ENCODE results near the gene TNFRSF25.

The TNFRSF25 gene

DNA sequence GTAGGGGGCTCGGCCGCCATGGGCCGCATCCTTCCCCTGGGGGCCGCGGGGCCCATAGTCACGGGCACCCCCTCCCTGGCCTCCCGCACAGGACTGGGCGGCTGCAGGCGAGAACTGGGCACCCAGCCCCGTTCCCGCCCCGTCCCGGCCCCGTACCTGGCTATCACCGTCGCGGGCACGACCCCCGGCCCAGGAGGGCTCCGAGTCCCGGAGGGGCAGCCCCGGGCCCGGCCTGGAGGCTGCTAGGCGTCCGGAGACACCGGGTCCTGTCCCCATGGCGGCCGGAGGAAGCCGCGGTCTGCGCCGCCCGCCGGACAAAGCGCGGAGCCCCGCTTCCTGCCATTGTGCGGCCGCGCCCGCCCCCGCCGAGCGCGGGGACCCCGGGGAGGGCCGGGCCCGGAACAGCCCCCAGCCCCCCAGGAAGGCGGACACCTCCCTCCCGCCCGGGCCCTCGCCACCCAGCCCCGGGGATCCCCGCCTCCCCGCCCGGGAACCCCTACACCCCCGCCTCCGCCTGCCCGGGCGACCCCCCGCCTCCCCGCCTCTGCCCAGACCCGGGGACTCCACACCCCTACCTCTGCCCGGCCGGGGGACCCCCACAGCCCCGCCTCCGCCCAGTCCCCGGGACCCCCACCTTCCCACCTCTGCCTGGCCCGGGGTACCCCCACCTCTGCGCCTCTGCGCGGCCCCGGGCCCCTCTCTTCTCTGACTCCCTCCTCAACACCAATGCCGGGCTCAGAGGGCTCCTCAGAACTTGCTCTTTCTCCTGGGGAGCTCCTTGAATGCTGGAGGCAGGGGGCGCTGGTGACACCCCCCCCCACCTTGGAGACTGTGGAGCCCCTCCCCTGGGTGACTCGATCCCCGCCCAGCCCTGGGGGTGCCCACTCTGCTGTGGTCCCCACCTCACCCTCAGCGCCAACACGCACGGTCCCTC lies 19.5 kb upstream of the TNFRSF25 start:
- no peak for DNase-seq

DNA sequence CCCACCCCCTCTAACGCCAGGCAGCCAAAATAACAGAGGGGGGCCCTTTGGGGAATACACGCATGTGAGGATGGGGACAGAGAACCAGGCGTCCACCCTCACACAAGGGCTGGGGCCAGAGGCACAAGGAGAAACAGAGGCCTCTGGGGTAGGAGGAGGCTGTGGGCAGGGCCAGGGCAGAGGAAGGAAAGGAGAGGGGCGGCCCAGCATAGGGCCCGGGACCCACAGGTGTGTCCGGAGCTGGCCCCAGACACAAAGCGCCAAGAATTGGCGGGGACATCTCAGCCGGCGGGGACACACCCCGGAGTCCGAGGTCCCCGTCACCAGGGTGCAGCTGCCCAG lies 18.8 kb upstream of the TNFRSF25 start:
- no peak for DNase-seq

DNA sequence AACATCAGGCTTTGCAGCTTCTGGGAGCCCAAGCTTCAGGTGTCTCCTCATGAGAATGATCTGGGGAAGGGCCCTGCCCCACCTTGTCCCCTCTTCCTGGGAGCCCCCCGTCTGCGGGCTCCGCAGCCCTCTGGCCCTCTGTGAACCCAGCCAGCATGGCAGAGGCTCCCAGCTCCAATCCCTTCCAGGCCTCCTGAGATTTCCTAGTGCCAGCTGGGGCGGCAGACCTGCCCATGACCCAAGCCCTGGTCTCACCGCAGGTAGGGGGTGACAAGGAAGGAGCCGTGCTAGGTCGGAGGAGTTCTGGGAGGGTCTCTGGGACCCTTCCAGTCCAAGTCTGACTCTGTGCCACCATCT lies 17.8 kb upstream of the TNFRSF25 start:
- no peak for DNase-seq

DNA sequence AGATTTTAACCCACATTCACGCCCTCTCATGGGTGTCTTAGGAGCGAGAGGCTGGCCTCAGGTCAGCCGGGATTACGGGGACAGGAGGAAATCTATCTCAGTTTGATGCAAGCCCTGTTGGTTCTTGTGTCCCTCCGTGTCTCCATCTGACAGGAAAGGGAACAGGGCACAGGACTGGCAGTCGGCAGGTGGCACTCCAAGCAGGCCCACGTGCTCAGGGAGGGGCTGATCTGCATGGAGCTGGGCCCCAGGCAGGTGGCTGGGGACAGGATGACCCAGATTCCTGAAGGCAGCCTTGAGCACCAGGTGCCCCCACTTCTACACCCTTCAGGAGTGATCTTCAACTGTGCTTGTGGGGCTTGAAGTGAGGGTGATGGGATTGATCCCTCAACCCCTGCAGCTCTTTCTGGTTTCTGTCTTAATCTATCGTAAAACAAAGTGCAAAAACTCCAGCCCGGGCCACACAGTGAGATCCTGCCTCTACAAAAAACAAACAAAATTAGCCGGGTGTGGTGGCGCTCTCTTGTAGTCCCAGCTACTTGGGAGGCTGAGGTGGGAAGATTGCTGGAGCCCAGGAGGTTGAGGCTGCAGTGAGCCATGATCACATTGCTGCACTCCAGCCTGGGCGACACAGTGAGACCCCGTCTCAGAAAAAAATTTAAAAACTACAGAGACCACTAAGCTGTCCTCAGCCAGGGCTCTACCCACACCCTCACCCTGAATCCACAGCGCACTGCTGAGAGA lies 17.2 kb upstream of the TNFRSF25 start:
- no peak for DNase-seq

DNA sequence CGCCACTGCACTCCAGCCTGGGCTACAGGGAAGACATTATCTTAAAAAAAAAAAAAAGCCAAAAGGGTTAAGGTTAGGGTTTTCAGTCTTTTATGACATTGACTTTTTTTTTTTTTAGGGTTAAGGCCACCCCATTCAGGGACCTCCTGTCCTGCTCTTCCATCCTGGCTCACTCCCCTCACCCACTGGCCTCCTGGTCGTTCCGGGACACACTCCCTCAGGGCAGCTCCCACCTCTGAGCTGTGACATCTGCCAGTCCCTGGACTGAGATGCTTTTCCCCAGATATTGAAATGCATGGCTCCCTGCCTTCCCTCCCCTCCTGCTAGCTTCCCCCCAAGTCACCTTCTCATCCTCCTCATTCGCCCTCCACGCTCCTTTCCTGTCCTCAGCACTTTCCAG lies 15.8 kb upstream of the TNFRSF25 start:
- no peak for DNase-seq

DNA sequence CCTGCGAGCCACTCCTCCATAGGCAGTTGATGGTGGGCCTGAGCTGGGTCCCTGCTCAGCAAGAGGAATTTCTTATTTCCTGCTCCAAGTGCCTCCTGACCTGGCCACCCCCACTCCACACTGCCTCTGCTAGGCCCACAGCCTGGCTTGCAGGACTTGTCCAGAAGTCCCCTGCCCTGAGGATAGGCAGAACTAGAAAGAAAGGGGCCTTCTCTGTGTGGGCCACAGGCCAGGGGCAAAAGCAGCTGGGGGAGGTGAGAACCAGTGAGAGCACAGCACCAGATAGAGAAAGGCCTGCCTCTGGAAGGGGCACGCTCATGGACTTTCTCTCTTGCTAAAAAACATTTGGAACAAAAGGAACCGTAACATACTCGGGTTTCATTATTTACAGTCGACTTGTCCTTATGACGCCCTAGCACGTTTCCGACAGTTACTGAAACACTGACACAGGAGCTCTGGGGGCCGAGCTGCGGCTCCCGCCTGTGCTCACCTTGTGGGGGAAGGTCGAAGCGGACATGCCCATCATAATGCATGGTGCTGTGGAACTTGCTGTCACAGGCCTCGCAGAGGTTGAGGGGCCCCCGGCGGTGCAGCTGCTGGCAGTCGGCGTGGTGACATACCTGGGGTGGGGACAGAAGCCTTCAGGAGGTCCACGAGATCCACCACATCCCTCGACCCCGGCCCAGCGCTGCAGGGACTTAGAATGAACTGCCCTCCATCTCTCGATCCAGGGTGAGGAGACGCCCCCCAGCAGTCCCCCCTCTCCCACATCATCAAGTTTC lies 11.3 kb upstream of the TNFRSF25 start:
- DNase-seq: no peak

DNA sequence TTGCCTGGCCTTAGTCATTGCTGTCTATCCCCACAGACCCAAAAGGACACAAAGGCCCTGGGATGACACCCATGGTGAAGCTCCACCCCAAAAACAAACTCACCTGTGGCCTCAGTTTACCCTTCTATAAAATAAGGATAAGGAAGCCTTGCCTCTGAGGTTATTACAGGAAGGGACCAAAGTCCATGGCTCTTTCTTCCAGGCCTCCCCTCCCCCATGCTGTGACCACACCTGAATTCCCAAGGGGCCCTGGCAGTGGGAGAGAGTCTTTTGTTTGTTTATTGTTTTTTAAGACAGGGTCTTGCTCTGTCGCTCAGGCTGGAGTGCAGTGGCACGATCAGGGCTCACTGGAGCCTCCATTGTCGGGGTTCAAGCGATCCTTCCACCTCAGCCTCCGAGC lies 10.5 kb upstream of the TNFRSF25 start:
- DNase-seq: no peak

DNA sequence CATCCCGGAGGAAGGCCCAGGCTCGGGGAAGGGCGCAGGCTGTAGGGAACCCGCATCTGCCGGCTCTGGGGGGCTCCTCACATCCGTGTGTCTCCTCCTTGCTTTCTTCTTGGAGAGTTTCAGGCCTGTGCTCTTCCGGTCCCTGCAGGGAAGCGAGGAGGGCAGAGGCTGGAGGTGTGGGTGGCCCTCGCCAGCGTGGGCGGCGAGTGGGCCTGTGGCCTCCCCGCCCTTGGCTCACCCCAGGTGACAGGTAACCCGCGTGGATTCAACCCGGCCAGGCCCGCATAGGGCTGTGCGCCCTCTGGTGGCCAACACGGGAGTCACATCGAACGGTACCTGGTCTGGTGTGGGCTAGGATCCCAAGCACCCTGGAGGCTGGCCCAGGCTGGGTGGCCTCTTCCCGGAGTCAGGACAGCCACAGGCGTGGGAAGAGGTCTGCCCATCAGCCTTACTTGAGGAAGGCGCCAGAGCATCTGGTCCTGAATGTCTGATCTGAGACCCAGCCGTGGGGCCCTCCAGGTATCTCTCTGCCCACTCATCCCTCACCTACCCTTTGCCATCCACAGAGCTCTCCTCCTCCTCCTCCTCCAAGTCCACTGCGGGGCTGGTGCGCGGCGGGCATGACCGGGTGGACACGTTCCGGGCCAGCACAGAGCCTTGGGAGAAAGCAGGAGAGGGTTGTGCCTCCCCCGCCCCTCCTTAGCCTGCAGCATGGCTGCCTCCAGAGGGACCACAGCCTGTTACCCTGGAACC lies 9.6 kb upstream of the TNFRSF25 start:
- DNase-seq: peak; percentile 86

DNA sequence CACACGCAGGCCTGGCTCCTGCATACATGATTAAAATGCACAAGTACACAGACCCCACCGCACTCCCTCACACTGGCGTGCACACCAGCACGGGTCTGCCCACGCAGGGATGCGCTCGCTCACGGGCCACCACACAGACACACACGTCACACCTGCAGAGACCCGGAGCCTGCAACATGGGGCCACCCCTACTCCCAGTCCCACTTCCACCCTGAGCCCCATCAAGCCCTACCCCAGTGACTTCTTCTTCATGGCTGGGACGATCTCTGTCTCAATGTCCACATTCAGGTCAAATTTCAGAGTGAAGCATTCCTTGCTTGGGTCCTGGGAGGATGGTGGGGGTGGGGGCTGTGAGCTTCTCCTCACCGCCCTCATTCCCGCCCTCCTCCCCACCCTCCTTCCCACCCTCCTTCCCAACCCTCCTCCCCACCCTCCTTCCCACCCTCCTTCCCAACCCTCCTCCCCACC lies 8.9 kb upstream of the TNFRSF25 start:
- DNase-seq: no peak

DNA sequence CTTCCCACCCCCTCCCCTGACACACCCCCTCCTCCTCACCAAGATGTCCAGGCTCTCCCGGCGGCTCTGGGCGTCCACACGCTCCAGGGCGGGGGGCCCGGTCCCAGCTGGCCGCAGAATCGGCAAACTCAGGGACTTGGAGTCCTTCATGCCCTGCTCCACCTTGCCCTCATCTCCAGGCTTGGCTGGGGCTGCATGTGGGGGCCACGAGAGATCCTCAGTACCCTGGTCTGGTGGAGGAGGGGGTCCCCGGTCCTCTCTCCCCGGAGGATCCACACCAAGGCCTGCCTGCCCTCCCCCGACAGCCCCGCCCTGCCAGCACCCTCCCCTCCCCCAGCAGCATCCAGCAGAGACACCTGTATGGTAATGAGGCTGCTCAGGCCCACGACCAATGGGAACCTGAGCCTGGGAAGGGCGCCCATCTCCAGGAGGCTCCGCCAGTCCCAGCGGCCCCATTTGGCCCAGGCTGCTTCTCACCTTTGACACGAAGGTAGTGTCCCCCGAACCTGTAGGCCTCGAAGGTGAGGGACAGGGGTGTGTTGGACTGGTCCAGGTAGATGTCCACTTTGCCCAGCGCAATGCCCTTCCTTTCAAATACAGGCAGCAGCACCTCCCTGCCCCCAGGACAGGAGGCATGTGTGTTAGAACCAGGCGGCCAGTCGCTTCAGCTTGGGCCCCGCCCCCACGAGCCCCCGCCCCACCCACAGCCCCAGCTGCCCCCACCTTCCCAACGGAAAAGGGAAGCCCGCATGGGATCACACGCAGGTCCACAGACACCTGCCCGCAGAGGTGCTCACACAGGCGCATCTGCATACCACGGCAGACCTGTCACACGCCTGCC lies 8.2 kb upstream of the TNFRSF25 start:
- DNase-seq: no peak

DNA sequence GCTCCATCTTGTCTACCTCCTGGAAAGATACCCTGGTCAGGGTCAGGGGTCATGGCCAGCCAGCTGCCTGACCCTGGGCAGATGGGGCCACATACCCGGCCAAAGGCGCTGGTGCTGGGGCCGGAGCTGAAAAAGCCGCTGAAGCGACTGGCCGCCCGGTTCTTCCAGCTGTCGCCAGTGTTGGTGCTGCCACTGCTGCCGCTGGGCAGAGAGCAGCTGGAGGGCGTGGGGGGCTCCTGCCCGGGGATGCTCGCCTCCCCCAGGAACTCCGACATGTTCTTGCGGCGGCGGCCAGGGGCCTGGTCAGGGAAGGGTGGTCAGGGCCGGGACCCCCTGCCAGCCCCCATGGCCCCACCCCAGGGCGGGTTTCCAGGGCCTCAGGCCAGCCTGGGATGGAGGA lies 7.2 kb upstream of the TNFRSF25 start:
- no peak for DNase-seq

DNA sequence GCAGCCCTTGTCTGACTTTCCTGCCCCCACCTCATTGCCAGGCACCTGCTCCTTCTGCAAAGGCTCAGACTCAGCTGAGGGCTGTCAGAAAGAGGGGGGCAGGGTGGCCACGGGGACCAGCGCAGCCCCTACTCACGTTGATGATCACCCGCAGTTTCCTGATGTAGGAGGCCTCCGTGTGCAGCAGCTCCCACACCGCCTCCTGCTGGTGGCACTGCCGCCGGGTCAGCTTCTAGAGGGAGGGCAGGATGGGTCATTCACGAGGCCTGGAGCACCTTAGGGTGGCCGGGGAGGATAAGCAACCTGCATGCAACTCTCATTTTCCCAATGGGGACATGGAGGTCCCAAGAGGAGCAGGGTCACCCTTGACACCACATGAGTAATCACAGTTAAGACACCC lies 6.4 kb upstream of the TNFRSF25 start:
- no peak for DNase-seq

DNA sequence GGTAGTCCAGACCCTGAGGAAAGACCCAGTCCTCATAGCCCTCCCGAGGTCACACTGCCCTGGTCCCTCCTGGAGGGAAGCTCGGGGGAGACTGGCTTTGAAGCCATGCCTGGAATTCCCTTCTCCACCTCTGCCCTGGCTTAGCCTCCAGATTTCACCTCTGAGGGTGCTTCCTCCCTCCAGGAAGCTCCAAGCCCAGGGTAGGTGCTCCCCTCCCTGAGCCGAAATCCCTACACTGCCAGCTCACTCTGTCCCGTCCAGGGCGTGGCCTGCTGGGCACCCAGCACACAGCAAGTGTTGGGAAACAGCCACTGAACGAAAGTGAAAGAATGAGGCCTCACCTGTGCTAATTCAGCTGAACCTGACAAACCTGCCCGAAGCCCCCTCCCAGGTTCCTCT lies 6.0 kb upstream of the TNFRSF25 start:
- no peak for DNase-seq

DNA sequence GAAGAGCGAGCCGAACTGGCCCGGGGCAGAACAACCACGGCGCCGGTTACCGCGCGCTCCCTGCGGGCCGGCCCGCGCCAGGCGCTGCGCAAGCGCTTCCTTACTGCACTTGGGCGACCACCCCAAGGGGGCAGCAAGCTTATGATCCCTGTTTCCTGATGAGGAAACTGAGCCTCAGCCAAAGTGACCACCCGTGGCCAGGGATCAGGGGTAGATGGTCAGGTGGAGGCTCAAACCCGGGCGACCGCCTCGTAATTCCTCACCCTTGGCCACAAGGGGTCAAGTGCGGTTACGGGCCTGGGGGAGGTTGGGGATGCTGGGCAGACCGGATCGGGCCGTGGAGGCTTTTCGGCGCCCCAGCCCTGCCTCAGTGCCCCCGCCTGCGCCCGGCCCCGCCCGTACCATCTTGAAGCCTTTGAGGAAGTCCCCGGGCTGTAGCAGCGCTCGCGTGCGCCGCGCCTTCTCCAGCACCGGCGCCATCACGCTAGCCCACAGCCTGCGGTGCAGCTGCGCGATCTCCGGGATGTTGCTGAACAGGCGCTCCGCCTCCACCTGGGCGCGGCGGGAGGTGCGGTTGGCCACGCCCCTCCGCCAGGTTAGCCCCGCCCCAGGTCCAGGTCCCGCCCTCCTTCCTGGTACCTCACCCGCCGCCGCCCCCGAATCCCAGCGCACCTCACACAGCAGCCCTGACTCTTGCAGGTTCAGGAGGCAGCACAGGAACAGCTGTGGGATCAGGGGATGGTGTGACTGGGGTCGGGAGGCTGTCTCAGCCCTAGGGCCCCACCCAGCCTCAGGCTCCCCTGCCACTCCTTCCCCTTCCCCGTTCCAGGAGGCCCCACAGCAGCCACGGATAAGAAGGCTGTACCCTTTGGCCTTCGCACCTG lies 5.4 kb upstream of the TNFRSF25 start:
- no peak for DNase-seq

DNA sequence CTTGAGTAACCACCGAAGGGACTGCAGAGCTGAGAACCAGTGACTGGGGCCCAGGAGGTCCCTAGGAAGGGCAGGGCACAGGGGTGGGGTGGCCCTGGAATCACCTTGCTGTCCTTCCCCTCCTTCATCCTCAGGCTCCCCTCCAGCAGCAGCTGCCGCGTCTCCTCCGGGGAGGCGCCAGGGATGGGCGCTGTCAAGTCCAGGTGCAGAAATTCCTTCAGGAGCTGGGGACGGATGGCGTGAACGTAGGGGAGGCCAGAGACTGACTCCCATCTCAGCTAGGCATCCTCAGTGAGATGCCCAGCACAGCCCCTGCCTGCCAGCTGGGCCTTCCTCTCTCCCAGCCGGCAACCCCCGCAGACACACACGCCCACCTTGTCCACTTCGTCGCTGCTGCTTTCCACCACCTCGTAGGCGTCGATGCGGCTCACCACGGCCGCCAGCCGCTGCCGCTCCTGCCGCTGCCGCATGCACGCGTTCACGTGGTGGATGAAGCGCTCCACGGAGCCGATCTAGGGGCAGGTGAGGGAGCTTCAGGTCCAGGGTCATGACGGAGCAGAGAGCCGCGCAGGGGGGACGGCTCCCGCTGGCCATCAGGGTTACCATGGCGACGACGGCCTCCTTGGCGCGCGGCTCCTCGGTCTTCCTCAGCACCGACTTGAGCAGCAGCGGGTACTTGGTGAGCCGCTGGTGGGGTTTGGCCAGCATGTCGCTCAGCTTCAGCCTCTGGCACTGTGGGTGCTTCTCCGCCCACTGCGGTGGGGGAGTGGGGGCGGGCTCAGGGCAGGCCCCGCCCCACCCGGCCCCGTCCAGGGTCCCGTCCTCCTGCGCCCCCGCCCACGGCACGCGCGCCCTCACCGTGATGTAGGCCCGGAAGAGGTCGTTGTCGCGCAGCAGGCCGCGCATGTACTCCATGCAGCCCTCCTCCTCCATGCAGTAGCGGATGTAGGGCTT lies 4.4 kb upstream of the TNFRSF25 start:
- no peak for DNase-seq

DNA sequence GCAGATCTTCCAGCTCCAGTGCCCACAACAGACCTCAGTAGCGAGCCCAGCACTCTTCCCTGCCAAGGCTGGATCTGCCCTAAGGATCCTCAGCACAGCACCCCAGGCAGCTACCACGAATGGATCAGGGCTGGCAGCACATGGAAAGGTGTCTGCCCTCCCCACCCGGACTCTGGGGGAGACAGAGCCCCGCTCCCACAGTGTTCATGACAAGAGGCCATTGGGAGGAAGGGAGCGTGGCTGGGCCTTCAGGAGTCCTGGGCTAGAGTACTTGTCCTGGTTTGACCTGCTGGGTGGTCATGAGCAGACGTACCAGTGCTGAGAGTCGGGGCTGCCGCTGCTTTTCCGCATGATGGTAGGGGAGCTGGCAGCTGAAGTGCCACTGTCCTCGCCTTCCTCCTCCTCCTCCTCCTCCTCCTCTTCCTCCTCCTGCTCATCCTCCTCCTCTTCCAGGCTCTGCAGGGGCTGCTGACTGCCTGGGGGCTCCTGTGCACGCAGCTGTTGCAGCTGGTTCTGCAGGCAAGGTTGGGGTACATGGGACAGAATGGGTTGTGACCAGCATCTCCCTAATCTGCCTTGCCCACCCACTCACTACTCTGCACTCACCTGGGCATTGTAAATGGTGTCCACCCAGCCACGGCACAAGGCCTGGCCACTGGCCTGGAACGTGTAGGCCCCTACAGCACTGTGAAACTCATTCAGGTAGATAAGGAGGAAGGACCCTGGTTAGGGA lies 2.9 kb upstream of the TNFRSF25 start:
- DNase-seq: no peak

DNA sequence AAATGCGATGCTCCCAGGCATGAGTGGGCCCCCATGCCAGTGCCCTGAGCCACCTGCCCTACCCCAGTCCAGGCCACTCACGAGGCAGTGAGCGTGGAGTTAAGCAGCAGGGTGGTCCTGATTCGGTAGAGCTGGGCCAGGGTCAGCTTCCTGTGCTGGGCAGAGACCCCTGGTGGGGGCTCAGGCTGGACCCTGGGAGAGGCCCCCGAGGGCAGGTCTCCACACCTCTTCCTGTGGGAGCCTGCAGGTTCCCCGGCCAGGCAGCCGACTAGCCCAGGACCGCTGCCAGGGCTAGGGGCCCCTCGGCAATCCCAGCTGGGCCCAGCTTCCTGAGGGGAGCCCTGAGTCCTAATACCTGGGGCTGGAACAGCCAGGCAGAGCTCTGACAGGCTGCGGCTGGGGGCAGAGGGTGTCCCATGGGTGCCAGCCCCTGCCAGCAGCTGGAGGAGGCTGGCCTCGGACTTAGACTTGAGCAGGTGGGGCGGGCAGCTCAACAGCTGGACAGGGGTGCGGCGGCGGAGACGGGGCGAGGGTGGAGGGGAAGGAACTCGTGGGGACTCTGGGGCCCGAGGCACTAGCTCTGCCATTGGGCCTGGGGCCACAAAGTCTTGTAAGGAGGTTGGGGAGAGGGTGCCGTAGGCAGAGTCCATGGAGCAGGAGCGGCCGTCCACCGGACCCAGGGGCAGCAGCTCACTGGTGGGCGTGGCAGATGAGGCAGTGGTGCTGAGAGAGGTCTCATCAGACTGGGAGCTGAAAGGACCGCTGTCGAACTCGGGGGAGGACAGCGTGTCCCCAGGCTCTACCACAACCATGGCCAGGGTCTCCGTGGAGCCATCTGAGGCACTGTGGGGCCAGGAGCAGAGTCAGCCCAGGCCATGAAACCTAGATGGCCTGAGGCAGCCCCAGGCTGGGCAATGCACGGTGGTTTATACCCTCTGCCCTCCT lies 2.0 kb upstream of the TNFRSF25 start:
- DNase-seq: no peak

DNA sequence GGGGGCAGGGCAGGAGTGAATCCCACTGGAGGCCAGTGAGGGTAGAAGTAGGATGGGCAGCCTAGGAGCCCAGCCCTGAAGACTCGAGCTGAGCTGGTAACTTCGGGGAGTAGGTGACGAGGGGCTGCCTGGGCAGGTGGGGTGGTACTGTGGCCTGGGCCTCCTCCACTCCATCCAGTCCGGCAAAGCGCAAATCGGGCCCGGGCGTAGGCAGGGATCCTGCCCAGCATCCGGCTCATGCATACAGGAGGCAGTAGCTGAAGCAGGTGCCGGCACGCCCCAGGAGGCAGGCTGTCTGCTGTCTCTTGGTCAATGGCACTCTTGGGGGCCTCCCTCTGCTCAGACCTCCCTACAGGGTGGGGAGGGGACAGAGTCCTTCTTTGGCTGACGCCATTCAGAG lies 1.3 kb upstream of the TNFRSF25 start:
- no peak for DNase-seq
